Smooth muscle cell of the umbilical artery (primary cell): Measurements from ENCODE around the gene ADISSP. TPM values are rescaled to one million over a fixed set of nuclear protein-coding genes. Genes with fewer than 3 reads are reported as not detected.

Experiments
- total RNA-seq: library from RNA; depleted of rRNA; stranded (reverse); fragments of >200 nt; gene quantifications from 2 replicates; pipeline ENCODE4 v1.2.3, GENCODE V29; 2014

The ADISSP gene
- total RNA-seq, result 10.4 and 27.8 TPM in 2 replicates

DNA sequence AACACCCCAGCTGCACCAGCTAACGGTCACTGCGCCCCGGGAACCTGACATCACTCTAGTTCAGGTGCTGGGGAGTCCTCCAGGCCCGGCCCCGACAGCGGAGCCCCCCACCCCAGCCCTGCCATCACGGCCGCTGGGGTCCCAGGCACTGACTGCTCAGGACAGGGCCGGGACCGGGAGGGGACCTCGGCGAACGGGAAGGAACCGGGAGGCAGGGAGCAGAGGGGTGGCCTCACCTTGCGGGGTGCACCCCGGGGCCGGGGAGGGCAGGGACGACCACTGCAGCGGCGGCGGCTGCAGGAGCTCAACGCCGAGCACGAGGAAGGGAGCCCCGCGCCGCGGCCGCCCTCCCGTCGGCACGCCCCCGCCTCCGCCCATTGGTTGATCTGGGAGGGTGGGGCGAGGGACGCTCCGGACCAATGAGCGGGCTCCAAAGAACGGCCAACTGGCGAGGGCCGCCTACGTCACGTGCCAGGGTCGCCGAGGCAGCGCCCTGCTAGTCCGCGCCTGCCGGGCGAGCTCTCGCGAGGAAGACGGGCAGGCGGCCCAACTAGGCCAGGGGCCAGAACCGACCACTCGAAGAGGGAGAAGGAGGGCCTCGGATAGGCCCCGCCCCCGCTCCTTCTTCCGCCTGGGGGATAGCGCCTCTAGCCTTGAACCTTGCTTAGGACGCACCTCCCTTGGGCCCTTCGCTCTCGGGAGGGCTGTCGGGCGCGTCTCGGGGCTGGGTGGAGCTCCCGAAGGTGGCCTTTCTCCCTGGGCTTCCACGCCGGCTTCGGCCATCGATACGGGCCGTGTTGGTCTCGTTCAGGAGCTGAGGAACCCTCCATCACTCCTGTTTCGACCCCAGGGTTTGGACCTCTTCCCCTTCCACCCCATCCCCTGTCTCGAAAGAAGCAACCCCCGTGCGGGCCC lies at the start of gene ADISSP:
TSS of gene ADISSP (minus strand) at position 327 of the 915 bp plus-strand sequence. CDS start 7,653 bp downstream, outside the sequence.

DNA sequence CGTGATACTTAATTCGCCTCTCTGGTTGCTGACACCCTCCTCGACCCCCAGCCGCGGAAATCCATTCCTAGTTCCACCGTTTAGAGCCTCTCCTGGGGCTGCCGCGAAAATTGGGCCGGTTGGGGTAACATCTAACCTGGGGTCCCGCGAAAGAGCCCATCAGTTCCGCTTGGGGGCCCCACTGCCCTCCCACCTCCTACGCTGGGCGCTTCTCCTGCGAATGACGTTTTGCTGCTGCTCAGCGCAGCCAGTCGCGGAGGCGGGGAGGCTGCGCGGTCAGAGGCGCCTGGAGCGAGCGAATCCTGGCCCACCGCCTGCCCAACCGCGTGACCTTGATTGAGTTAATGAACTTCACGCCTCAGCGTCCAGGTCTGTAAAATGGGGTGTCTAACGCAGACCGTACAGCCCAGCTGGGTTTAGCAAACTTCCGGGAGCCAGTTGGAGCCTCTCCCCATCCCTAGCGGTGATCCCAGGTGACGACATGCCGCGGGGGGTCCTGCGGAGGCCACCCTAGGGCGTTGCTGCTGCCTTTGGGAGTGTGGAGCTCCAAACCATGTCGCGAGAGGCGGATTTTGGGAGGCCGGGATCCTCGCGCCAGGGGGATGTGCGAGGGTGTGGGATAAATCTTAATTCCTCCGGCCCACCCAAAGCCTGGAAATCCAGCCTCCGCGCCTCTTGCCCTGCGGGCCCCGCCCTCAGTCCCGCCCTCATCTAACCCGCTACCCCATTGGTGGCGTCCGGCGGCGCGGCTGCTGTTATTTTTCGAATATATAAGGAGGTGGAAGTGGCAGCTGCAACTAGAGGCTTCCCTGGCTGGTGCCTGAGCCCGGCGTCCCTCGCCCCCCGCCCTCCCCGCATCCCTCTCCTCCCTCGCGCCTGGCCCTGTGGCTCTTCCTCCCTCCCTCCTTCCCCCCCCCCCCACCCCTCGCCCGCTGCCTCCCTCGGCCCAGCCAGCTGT lies 28.2 kb upstream of the ADISSP start, which contains the start of gene CDC25B:
TSS of gene CDC25B (plus strand) at position 800 of the 958 bp plus-strand sequence. CDS start 222 bp downstream, outside the sequence.

DNA sequence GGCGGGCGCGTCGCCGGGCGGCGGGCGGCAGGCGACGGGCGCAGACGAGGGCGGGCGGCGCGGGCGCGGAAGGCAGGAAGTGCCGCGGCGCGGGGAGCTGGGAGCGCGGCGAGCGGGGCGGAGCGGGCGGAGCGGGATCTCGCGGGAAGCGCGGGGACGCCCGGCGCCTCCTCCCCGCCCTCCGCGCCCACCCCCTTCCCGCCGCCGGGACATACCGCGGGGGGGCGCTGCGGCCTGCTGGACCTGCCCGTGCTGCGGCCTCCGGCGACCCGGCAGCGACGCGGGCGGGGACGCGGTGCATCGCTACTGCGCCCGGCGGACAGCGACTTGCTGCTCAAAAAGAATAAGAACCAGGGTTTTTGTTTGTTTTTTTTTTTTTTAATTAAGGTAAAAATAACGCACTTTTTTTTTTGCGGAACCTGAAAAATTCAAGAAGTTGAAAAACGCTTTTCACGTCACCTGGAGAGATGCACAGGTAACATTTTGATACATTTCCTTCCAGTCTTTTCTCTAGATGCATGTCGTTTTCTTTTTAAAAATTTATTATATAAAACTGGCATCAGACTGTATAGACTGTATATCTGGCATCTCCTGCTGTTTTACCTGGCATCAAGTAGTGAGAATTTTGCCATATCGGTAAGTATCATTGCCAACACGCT lies 19.2 kb upstream of the ADISSP start, which contains the start of gene CENPB:
TSS of gene CENPB (minus strand) at position 76 of the 659 bp plus-strand sequence. CDS start 257 bp downstream, outside the sequence.

DNA sequence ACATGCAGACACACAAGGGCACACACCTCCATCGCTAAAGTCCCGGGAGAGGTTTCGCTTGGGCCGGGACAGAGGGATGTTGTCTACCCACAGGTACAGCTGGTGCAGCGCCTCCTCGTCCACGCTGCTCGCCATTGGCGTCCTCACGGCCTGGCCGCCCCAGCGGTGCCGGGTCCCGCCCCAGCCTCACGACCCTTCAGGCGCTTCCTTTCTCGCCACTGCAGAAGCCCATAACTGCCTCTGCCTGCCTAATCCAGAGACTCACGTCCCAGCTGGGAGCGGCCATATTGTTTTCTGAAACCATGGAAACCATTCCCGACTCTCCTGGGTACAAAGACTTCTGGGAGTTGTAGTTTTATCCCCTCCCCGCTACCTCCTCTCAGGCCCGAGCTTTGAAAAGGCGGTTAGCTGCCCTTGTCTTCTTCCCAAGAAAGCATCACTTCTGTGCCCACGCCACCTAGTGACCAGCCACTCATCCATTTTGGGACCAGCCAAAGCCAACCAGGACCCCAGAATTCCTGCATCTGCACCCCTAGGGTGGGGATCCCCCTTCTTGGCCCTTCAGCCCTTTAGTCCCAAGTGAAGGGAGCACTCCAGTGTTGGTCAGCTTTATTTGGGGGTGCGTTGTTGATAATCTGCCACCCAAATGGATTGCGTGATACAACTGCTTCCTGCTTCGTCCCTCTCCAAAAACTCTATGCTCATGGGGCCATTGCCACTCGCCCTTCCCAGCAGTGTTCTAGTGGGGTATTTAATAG lies 13.8 kb upstream of the ADISSP start, which contains the start of gene SPEF1:
TSS of gene SPEF1 (minus strand) at position 296 of the 758 bp plus-strand sequence. CDS start at position 135, 161 bp downstream.

DNA sequence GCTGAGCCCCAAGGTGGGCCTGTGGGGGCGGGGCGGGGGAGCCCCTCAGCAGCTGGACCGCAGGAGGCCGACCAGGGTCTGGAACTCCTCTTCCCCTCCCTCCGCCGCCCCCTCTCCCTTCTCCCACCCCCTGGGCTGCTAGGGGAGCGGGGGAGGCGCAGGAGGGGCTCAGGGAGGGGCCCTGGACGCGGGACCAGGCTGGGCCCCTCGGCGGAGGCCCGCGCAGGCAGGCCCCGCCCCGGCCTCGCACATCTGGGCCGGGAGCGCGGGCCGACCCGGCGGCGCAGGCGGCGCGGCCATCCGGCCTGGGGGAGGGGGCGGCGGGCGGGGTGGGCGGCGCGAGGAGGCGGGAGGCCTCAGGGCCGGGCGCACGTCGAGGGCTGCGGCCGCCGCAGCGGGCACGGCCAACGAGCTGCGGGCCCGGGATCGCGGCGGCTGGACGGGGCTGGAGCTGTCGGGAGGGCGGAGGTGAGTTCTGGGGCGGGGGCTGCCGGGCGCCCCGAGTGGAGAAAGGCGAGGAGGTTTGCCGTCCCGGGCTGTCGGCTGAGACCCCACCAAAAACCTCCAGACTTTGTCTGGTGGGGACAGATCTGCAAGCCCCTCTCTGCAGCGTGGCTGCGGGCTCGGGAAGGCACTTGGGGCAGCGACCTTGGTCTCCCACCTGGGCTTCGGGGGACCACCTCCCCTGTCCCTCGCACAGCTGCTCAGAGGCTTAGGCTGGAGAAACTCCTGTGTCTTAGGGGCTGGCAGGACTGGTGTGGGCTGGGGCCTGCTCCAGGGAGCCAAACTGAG lies 35.0 kb downstream of the ADISSP start, which contains the start of gene HSPA12B:
TSS of gene HSPA12B (plus strand) at position 359 of the 792 bp plus-strand sequence. CDS start 5,990 bp downstream, outside the sequence.

DNA sequence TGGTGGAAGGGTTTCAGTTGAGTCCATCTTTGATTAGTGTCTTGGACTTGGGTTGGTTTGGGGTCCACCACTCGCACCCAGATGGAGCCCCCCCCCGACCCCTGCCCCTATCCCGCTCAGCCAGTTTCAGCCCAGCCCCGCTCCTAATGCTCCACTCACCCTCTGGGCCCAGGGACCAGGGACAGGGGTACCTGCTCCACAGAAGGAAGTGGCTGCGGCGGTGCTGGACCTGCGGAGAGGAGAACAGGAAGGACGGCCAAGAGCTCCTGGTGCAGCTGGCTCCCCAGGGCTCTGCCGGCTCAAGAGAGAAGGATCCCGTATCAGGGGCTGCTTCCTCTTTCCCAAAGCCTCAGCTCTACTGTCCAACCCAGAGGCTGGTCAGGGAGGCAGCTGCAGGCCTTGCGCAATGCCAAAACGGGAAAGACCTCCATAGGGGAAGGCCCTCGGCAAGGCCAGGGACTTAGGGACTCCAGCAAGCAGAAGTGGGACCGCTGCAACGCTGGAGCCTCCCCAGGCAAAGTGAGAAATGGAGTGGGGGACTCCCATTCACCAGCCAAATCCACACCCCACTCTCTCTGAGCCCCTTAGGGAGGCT lies 55.2 kb downstream of the ADISSP start, which contains the start of gene SIGLEC1:
TSS of gene SIGLEC1 (minus strand) at position 322 of the 595 bp plus-strand sequence. CDS start 5,472 bp downstream, outside the sequence.

Other genes starting within 250 kb of the ADISSP start
- not detected in 2 replicates for gene GFRA4, start 104.4 kb downstream of the ADISSP start, total RNA-seq
- gene ADAM33, start 85.7 kb downstream of the ADISSP start, total RNA-seq, result 16.4 and 18.7 TPM in 2 replicates
- gene SIGLEC1, start 55.2 kb downstream of the ADISSP start, total RNA-seq, result not detected in 2 replicates
- gene HSPA12B, start 35.1 kb downstream of the ADISSP start, total RNA-seq, result under 0.01 TPM in 1 of 2 replicates, not detected in the other
- not detected in 2 replicates for gene SPEF1, start 13.7 kb upstream of the ADISSP start, total RNA-seq
- gene CENPB, start 19.0 kb upstream of the ADISSP start, total RNA-seq, result 64.7 and 75.2 TPM in 2 replicates
- 5.0 and 18.8 TPM in 2 replicates for gene CDC25B, start 28.6 kb upstream of the ADISSP start, total RNA-seq
- 14.3 and 14.8 TPM in 2 replicates for gene AP5S1, start 52.8 kb upstream of the ADISSP start, total RNA-seq
- gene MAVS, start 79.1 kb upstream of the ADISSP start, total RNA-seq, result 13.4 and 24.8 TPM in 2 replicates
- 55.8 and 60.3 TPM in 2 replicates for gene PANK2, start 121.6 kb upstream of the ADISSP start, total RNA-seq
- 9.8 and 11.3 TPM in 2 replicates for gene RNF24, start 247.8 kb upstream of the ADISSP start, total RNA-seq